PFSK-1 (cell line): ENCODE data around the gene BEGAIN.

Experiments
- FOXP2 ChIP-seq: optimal IDR thresholded peaks from 2 replicates; pipeline ENCODE3; 2011; ENCODE audit warnings: borderline replicate concordance, control low read depth, inconsistent platforms; ENCODE audit not compliant: insufficient read depth; ENCODE audit errors: extremely low read length, extremely low read depth
- POLR2AphosphoS5 ChIP-seq: IDR thresholded peaks from 2 replicates; pipeline ENCODE4 v1.6.1; 2012; ENCODE audit warnings: low read depth, mild to moderate bottlenecking, control low read depth, low read length, moderate library complexity
- SIN3A ChIP-seq: IDR thresholded peaks from 2 replicates; pipeline ENCODE4 v1.6.1; 2012; ENCODE audit warnings: mild to moderate bottlenecking, low read length, moderate library complexity, borderline replicate concordance; ENCODE audit not compliant: insufficient read depth
- TAF1 ChIP-seq: IDR thresholded peaks from 2 replicates; pipeline ENCODE4 v1.6.1; 2012; ENCODE audit warnings: low read length, control low read depth, borderline replicate concordance; ENCODE audit not compliant: insufficient read depth
- TF ChIP-seq, protein P1 (sequence below), 2 experiments: IDR thresholded peaks; 2 replicates each; pipeline versions ENCODE4 v1.6.1 to v1.8.0; 2011 to 2012; ENCODE audit warnings: low read depth in 2 of 2, low read length in 2 of 2, control low read depth in 1 of 2, inconsistent platforms in 1 of 2, mild to moderate bottlenecking in 1 of 2, moderate library complexity in 1 of 2; ENCODE audit not compliant: insufficient read depth in 1 of 2

The BEGAIN gene

DNA sequence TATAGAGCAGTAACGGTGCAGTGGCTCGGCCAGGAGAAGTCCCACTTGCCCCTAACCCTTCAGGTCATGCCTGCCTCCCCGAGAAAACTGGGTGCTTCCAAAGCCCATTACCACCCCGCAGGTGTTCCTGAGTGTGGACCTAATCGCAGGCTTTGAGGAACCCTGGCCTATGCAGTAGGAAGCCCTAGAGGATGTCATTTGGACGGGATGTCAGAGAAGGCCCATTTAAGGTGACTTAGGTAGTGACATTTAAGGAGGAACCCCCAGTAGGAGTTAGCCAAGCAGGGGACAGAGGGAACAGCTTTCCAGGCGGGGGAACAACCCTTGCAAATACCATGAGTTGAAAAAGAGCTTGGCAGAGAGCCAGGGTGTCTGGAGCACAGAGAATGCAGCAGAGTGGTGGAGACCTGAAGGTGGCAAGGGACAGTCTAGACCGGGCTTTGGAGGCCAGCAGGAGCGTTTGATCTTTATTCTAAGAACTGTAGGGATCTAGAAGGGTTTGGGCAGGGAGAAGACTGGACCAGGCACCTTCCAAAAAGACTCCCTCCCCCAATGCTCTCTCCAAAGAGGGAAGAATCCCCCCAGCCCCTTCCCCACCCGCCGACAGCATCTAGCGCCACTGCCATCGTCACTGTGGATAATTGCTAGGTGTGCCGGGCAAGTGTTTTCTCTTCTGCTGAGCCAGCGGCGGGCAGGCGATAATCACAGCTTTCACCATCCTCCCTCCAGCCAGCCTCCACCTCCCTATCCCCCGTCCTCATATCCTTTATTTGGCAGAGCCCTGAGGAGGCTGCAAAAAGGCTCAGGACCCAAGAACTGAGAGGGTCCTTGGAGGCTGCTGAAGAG, 33.3 kb upstream of the BEGAIN start:
- TF ChIP-seq SIN3A, result no peak
- TF ChIP-seq, protein P1, sequence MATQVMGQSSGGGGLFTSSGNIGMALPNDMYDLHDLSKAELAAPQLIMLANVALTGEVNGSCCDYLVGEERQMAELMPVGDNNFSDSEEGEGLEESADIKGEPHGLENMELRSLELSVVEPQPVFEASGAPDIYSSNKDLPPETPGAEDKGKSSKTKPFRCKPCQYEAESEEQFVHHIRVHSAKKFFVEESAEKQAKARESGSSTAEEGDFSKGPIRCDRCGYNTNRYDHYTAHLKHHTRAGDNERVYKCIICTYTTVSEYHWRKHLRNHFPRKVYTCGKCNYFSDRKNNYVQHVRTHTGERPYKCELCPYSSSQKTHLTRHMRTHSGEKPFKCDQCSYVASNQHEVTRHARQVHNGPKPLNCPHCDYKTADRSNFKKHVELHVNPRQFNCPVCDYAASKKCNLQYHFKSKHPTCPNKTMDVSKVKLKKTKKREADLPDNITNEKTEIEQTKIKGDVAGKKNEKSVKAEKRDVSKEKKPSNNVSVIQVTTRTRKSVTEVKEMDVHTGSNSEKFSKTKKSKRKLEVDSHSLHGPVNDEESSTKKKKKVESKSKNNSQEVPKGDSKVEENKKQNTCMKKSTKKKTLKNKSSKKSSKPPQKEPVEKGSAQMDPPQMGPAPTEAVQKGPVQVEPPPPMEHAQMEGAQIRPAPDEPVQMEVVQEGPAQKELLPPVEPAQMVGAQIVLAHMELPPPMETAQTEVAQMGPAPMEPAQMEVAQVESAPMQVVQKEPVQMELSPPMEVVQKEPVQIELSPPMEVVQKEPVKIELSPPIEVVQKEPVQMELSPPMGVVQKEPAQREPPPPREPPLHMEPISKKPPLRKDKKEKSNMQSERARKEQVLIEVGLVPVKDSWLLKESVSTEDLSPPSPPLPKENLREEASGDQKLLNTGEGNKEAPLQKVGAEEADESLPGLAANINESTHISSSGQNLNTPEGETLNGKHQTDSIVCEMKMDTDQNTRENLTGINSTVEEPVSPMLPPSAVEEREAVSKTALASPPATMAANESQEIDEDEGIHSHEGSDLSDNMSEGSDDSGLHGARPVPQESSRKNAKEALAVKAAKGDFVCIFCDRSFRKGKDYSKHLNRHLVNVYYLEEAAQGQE (IDR thresholded peaks at IDR 0.05; ENCODE audit: insufficient read depth in 1 of 2, low read depth in 2 of 2, low read length in 2 of 2), result no peak
- no peak for TF ChIP-seq FOXP2
- no peak for TF ChIP-seq TAF1
- no peak for TF ChIP-seq POLR2AphosphoS5

DNA sequence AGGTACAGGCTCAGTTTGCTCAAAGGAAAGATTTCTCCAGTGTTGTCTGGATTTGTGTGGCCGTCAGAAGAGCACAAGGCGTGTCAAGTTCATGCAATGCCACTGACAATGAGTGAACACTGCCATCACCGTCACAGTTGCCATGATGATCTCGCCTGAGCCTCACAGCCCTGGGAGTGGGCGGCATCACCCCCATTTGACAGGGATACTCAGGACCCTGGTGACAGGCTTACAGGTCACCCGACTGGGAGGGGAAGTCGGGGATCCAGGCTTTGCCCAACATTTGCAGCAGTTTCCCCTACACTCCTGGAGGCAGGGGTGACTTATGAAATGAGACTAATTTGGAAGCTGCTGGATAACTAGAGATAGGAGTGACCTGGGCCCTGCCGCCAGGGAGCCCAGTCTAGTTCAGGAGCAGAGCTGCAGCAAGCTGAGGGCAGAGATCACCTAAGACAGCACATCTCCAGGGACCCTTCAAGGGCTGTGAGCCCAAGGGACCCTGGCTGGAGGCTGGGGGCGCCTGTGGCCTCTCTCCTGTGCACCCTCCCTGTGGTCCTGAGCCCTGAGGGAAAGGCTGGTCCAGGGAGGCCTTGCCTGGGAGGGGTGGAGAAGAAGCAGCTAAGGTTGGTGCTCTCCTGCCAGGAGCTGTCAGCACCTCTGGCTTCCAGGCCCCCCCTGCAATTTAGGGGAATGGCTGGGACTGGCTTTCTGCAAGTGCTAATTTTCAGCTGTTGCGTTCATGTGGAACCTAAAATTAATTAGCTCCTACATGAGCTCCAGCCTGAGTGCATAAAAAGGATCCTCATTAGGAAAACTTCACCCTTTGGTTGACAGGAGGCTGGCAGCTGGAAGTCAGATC, 32.4 kb upstream of the BEGAIN start:
- TF ChIP-seq, protein P1 (IDR thresholded peaks at IDR 0.05; ENCODE audit: insufficient read depth in 1 of 2, low read depth in 2 of 2, low read length in 2 of 2), result no peak
- TF ChIP-seq SIN3A (no peak), POLR2AphosphoS5 (no peak), FOXP2 (no peak), TAF1 (no peak)

DNA sequence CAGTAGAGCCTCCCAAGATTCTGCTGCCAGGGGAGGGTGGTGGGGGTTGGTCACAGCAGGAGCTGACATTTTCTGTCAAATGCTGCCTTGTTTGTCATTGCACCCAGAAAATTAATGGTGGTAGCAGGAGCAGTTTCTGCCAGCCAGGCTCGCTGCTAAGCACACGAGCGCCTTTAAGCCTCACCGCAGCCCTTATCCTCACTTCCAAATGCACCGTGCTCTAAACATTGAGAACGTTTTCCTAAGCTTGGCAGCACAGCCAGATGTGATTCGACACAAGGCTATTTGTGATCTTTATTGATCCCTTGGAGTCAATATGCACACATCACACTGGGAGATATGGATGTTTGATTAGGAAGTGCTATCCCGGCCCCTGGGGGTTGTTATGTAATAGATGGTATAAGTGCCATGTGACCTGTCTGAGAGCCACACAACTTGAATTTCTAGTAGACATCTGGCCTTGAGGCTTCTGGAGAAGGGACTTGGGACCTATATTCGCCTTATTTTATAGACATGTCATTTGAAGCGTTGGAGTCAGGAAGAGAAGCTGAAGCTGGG, 31.6 kb upstream of the BEGAIN start:
- TF ChIP-seq SIN3A, result no peak
- TF ChIP-seq FOXP2, result no peak
- TF ChIP-seq, protein P1 (IDR thresholded peaks at IDR 0.05; ENCODE audit: insufficient read depth in 1 of 2, low read depth in 2 of 2, low read length in 2 of 2), result no peak
- TF ChIP-seq TAF1, result no peak
- no peak for TF ChIP-seq POLR2AphosphoS5

DNA sequence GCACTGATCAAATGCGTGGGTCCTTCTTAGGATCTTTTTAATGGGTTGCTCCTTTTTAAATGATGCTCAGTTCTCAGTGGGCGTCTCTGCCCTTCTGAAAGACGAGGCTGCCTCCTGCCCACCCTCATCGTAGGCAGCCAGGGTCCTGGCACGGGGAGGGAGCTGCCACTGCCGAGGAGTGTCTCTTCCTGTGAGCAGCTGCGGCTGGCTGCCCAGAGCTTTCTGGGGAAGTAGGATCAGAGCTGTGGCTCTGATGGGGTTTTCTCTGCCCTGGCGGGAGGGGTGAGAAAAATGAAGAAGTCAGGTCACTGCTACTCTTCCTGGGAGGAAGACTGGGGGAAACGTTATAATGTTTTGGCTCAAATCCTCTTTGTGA, 31.1 kb upstream of the BEGAIN start:
- no peak for TF ChIP-seq TAF1
- TF ChIP-seq, protein P1 (IDR thresholded peaks at IDR 0.05; ENCODE audit: insufficient read depth in 1 of 2, low read depth in 2 of 2, low read length in 2 of 2), result no peak
- TF ChIP-seq SIN3A, result no peak
- no peak for TF ChIP-seq POLR2AphosphoS5
- no peak for TF ChIP-seq FOXP2
